Effector memory CD4-positive, alpha-beta T cell (primary cell): Measurements from ENCODE around the gene ATXN7L1.
"Not testable (repeated sequence)": the region's sequence is repeated elsewhere in the genome, so short reads cannot be mapped to it uniquely, and the experiment has no call there.

ENCODE experiments used
- DNase-seq, 3 donors: peaks; one replicate each; pipeline ENCODE4 v3.0.0-alpha.2; 2020
- H3K27ac ChIP-seq: 2 replicates; pipeline ENCODE4 v1.7.0; 2013; ENCODE audit warnings: mild to moderate bottlenecking, low read length, moderate library complexity; ENCODE audit not compliant: insufficient read depth, poor library complexity, severe bottlenecking
- H3K27me3 ChIP-seq: replicated peaks from 2 replicates; pipeline ENCODE4 v1.7.0; 2013; ENCODE audit warnings: mild to moderate bottlenecking, low read length; ENCODE audit not compliant: insufficient read depth, control insufficient read depth, poor library complexity, severe bottlenecking
- H3K36me3 ChIP-seq: 2 replicates; pipeline ENCODE4 v1.7.0; 2013; ENCODE audit warnings: mild to moderate bottlenecking, low read length, moderate library complexity; ENCODE audit not compliant: control insufficient read depth, insufficient read depth
- H3K4me1 ChIP-seq: 2 replicates; pipeline ENCODE4 v1.7.0; 2013; ENCODE audit warnings: low read length, mild to moderate bottlenecking; ENCODE audit not compliant: control insufficient read depth, insufficient read depth, poor library complexity, severe bottlenecking
- H3K4me3 ChIP-seq: 2 replicates; pipeline ENCODE4 v1.7.0; 2013; ENCODE audit warnings: low read length, low read depth, mild to moderate bottlenecking; ENCODE audit not compliant: insufficient read depth, poor library complexity, severe bottlenecking
- H3K9me3 ChIP-seq: 2 replicates; pipeline ENCODE4 v1.7.0; 2013; ENCODE audit warnings: mild to moderate bottlenecking, low read length, moderate library complexity; ENCODE audit not compliant: control insufficient read depth

ATXN7L1 gene

DNA sequence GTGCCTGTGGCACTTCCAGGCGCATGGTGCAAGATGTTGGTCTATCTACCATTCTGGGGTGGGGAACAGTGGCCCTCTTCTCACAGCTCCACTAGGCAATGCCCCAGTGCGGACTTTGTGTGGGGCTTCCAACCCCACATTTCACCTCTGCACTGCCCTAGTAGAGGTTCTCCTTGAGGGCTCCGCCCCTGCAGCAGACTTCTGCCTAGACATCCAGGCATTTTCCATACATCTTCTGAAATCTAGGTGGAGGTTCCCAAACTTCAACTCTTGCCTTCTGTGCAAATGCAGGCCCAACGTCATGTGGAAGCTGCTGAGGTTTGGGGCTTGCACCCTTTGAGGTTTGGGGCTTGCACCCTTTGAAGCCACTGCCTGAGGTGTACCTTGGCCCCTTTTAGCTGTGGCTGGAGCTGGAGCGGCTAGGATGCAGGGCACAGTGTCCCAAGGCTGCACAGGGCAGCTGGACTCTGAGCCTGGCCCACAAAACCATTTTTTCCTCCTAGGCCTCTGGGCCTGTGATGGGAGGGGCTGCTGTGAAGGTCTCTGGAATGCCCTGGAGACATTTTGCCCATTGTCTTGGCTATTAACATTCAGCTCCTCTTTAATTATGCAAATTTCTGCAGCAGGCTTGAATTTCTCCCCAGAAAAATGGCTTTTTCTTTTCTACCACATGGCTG lies 164.5 kb downstream of the ATXN7L1 start:
- Histone ChIP-seq H3K36me3 (peaks cover 4% of the 10 kb centered on the region), H3K4me3 (no peak overlapping the region), H3K4me1 (peaks cover 8% of the 10 kb centered on the region), H3K27ac (no peak overlapping the region), H3K9me3 (peaks cover 14% of the 10 kb centered on the region), H3K27me3 (no peaks in the 10 kb centered on the region)
- DNase-seq, result no peak

DNA sequence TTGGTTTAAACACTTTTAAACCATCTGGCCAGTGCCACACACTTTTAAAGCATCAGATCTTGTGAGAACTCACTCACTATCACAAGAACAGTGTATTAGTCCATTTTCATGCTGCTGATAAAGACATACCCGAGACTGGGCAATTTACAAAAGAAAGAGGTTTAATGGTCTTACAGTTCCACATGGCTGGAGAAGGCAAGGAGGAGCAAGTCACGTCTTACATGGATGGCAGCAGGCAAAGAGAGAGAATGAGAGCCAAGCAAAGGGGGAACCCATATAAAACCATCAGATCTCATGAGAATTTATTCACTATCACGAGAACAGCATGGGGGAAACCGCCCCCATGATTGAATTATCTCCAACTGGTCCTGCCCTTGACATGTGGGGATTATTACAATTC lies 165.7 kb downstream of the ATXN7L1 start:
- H3K9me3 ChIP-seq, result peaks cover 14% of the 10 kb centered on the region
- H3K36me3 ChIP-seq, DNase-seq, H3K4me1 ChIP-seq, H3K4me3 ChIP-seq, H3K27me3 ChIP-seq, H3K27ac ChIP-seq: not testable (repeated sequence)

DNA sequence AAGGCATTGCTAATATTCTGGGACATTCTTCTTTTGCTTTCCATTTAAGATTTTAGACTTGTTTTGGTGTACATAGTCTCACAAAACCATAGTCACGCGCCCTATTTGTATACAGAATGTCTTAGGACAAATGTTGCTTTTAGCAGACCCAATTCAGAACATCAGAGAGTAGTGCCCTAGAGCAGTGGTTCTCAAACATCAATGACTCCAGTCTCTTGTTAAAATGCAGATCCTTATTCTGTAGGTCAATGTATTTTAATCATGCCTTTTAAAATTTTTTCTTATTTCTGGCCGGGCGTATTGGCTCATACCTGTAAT lies 167.7 kb downstream of the ATXN7L1 start:
- H3K9me3 ChIP-seq, result peaks cover 14% of the 10 kb centered on the region
- H3K4me3 ChIP-seq, result no peak overlapping the region
- H3K4me1 ChIP-seq, result peaks cover 8% of the 10 kb centered on the region
- H3K27me3 ChIP-seq, result no peaks in the 10 kb centered on the region
- DNase-seq, result no peak
- peaks cover 4% of the 10 kb centered on the region for H3K36me3 ChIP-seq
- no peak overlapping the region for H3K27ac ChIP-seq

DNA sequence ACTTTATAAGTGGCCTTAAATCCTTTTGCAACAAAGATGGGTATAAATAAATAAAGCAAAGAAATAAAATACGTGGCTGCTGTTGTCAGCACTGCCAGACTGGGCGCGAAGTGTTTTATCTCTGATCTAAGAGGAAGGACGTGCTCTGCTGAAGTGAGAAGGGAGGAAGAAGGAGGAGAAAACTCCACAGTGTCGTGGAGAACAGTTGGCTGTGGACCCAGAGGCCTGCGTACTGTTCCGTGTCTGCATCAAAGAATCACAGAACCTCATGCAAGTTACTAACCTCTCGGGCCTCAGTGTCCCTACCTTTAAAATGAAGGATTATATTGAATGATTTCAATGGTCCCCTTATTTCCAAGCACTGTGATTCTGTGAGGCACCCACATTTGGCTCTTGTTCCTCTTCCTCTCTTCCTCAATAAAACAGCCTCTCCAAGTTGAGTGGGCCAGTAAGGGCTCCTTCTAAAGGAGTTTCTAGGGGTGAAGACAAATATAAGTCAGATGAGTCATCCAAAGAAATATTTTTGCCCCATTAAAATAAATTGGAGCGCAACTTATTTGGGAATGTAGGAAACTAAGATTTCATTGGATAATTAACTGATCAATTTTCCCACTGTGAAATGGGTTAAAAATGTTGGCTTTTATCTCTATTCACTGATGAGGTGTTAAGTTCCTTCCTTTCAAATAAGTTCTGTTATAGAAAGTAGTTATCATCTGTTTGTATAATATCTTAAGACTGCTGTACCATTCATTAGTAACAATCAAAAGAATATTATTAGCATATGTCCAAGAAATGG lies 168.2 kb downstream of the ATXN7L1 start:
- peaks cover 8% of the 10 kb centered on the region for H3K4me1 ChIP-seq
- no peak overlapping the region for H3K27ac ChIP-seq
- no peaks in the 10 kb centered on the region for H3K27me3 ChIP-seq
- peaks cover 14% of the 10 kb centered on the region for H3K9me3 ChIP-seq
- H3K4me3 ChIP-seq, result no peak overlapping the region
- H3K36me3 ChIP-seq, result peaks cover 4% of the 10 kb centered on the region
- no peak for DNase-seq

DNA sequence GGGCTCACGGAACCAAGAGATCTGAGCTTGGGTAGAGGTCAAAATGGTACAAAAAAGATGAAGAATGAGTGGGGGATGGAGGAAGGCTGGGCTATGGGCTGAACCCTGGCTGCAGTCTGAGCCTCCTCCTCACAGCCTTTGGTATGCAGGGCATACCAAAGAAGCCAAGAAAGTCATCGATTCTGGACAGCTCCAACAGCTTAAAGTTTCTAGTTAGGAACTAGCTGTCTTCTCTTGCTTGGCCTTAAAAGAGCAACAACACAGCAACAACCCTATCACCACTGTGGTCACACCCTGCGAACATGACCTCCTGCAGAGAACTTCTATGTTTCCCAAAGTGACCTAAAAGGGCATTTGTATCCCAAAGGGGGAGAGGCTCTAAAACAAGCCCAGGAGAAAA lies 169.0 kb downstream of the ATXN7L1 start:
- DNase-seq, result no peak
- H3K9me3 ChIP-seq, result peaks cover 14% of the 10 kb centered on the region
- peaks cover 8% of the 10 kb centered on the region for H3K4me1 ChIP-seq
- no peak overlapping the region for H3K27ac ChIP-seq
- no peak overlapping the region for H3K4me3 ChIP-seq
- no peaks in the 10 kb centered on the region for H3K27me3 ChIP-seq
- H3K36me3 ChIP-seq, result peaks cover 4% of the 10 kb centered on the region

DNA sequence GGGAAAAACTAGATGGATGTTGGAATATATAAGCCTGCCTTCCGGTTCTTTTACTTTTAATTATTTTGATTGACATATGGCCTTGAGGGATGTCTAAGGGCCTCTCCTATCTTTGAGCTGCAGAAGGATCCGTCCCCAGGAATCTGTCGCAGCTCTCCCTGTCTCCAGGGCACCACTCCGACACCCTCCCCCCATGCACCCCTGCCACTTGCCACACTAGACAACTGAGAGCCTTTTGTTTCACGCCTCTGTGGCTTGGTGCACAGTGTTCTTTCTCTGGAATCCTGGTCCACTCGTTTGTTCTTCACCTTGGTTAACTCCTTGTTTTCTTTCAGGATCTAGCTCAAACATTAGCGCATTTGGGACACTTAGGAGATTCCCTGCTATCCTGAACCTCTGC lies 171.0 kb downstream of the ATXN7L1 start:
- no peak overlapping the region for H3K4me3 ChIP-seq
- H3K27ac ChIP-seq, result no peak overlapping the region
- no peaks in the 10 kb centered on the region for H3K36me3 ChIP-seq
- H3K9me3 ChIP-seq, result no peaks in the 10 kb centered on the region
- H3K4me1 ChIP-seq, result peaks cover 8% of the 10 kb centered on the region
- no peaks in the 10 kb centered on the region for H3K27me3 ChIP-seq
- no peak for DNase-seq

DNA sequence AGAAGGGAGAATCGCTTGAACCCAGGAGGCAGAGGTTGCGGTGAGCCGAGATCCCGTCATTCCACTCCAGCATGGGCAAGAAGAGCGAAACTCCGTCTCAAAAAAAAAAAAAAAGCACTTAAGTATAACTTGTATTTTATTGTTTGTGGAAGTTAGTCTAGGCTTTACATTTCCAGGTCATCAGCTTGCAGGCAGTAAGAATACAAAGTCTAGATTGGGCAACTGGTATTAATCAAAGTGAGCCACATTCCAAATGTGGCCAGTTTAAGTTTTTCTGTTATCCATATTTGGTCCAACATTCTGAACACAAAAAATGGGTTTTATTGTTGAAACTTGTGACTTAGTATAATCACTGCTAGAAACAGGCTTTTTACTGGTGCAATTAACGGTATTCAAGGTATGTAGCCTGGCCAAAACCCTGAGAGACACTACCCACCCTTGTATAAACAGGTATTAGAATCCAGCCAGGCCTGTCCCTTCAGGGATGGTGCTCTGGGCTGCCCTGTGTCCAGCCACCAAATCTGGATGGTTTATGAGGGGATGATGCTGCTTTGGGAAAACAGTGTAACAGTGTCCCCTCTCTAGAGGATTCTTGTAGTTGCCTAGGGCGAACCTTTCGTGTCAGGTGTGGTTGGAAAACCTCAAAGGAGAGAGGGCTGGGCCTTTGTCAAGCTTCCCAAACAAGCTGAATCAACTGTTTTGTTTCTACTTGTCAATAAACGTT lies 173.0 kb downstream of the ATXN7L1 start:
- no peak overlapping the region for H3K27ac ChIP-seq
- no peaks in the 10 kb centered on the region for H3K9me3 ChIP-seq
- peaks cover 8% of the 10 kb centered on the region for H3K4me1 ChIP-seq
- H3K27me3 ChIP-seq, result no peaks in the 10 kb centered on the region
- no peak for DNase-seq
- no peaks in the 10 kb centered on the region for H3K36me3 ChIP-seq
- no peak overlapping the region for H3K4me3 ChIP-seq

DNA sequence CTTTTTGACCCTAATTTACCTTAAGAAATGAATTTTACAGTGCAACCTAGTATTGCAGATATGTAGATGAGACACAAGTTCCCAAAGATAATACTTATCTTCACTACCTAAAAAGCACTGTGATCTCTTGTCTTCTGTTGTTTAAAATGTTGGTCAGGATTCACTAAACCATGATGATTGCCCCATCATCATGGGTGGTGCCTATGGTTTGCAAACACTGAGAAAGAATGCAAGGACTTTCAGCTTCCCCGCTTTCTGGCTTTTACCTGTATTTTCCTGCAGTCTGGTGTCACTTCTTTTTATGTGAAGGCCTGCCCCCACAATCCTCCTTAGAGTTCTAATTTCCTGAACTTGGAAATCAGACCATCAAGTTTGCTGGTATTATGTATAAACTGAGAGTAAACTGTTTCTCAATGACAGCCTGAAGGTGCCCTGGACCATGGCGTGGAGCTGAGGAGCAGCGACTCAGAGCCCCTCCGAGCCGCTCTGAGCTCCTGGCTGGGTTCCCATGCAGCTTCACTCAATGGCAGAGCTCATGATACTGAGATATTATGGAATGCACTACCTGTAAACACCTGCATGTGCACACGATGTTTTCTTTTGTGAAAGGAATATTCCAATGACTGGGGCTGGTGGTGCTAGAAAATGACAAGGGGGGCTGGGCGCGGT lies 176.7 kb downstream of the ATXN7L1 start:
- no peaks in the 10 kb centered on the region for H3K4me1 ChIP-seq
- H3K27me3 ChIP-seq, result no peaks in the 10 kb centered on the region
- no peak overlapping the region for H3K4me3 ChIP-seq
- DNase-seq, result no peak
- no peak overlapping the region for H3K27ac ChIP-seq
- H3K36me3 ChIP-seq, result no peaks in the 10 kb centered on the region
- no peaks in the 10 kb centered on the region for H3K9me3 ChIP-seq

DNA sequence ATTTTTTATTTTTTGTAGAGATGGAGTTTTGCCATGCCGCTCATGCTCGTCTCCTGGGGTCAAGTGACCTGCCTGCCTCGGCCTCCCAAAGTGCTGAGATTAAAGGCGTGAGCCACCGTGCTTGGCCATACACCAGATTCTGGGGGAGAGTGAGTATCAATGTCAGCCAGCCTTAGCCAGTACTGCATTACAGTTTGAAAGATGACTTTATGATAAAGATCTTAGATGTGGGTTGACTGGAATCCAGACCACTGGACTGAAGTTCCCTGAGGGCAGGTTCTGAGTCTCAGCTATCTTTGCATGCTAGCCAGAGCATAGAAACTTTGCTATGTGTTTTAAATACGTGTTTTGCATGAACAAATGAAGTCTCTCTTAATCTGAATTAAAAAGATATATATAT lies 177.9 kb downstream of the ATXN7L1 start:
- no peaks in the 10 kb centered on the region for H3K36me3 ChIP-seq
- H3K4me1 ChIP-seq, result peaks cover 3% of the 10 kb centered on the region
- no peak overlapping the region for H3K4me3 ChIP-seq
- H3K9me3 ChIP-seq, result no peaks in the 10 kb centered on the region
- no peak for DNase-seq
- no peak overlapping the region for H3K27ac ChIP-seq
- no peaks in the 10 kb centered on the region for H3K27me3 ChIP-seq
